Left lung (tissue), 10 donors: ENCODE data around the gene CIP2A. TPM values are rescaled to one million over a fixed set of nuclear protein-coding genes. Genes with fewer than 3 reads are reported as not detected.
A peak's percentile ranks its signal among the peaks of the same experiment; 100 is the strongest.

Source experiments
- ATAC-seq: fragments of 200-7000 bp; cut with Tn5 transposase; one replicate; pipeline ENCODE4 v1.9.1; 2020; ENCODE audit warnings: moderate library complexity
- DNase-seq, 4 donors: peaks; one replicate each; pipeline ENCODE4 v3.0.0-alpha.2; 2013 to 2020
- H3K27ac ChIP-seq, 2 donors: fragments of 200-600 bp; sonication (generic) in 1 of 2; one replicate each; pipeline versions ENCODE4 v1.5.0 to v1.8.0; 2020 to 2021
- H3K27me3 ChIP-seq, 2 donors: fragments of 200-600 bp; sonication (generic) in 1 of 2; one replicate each; pipeline versions ENCODE4 v1.5.0 to v1.8.0; 2020 to 2021
- H3K36me3 ChIP-seq, 2 donors: fragments of 200-600 bp; sonication (generic) in 1 of 2; one replicate each; pipeline versions ENCODE4 v1.5.0 to v1.8.0; 2020 to 2021
- H3K4me1 ChIP-seq, 2 donors: fragments of 200-600 bp; one replicate each; pipeline ENCODE4 v1.8.0; 2021
- H3K4me3 ChIP-seq, 2 donors: fragments of 200-600 bp; sonication (generic) in 1 of 2; one replicate each; pipeline versions ENCODE4 v1.5.0 to v1.8.0; 2020 to 2021; ENCODE audit warnings: mild to moderate bottlenecking in 1 of 2
- H3K9me3 ChIP-seq, 2 donors: fragments of 200-600 bp; sonication (generic) in 1 of 2; one replicate each; pipeline versions ENCODE4 v1.5.0 to v1.8.0; 2020 to 2021
- intact Hi-C, 2 donors: fragments of 100-400 bp; cut with DNase I; formaldehyde crosslinking; loops; one replicate each; pipeline versions ENCODE4 v1.11.2 to v1.14.2; 2022
- polyA plus RNA-seq, 6 donors: library from polyadenylated mRNA; unstranded; fragments of 120-200 nt; gene quantifications; one replicate each; pipeline ENCODE4 v1.2.1, GENCODE V29; 2013; ENCODE audit not compliant: insufficient read length in 6 of 6
- total RNA-seq, 2 donors: library from RNA; stranded (reverse); fragmentation: NEBNext Ultra II Directional; extraction: Animal tissue kit (Norgen Biotek cat#: 25700); gene quantifications; one replicate each; pipeline ENCODE4 v1.2.1, GENCODE V29; 2021
- TF ChIP-seq, protein P1 (sequence below), 2 donors: fragments of 200-600 bp; sonication (generic) in 1 of 2; IDR thresholded peaks; one replicate each; pipeline versions ENCODE4 v1.5.0 to v1.8.0; 2021; ENCODE audit warnings: antibody characterized with exemption in 2 of 2
- donor health status: DM: no; HTN: yes; CAD: no.
- donor health status: DM: no; HTN: no; CAD: no.

The CIP2A gene
- total and polyA plus RNA-seq, 8 donors, result 3.8 to 26.1 (median 17.6) TPM

DNA sequence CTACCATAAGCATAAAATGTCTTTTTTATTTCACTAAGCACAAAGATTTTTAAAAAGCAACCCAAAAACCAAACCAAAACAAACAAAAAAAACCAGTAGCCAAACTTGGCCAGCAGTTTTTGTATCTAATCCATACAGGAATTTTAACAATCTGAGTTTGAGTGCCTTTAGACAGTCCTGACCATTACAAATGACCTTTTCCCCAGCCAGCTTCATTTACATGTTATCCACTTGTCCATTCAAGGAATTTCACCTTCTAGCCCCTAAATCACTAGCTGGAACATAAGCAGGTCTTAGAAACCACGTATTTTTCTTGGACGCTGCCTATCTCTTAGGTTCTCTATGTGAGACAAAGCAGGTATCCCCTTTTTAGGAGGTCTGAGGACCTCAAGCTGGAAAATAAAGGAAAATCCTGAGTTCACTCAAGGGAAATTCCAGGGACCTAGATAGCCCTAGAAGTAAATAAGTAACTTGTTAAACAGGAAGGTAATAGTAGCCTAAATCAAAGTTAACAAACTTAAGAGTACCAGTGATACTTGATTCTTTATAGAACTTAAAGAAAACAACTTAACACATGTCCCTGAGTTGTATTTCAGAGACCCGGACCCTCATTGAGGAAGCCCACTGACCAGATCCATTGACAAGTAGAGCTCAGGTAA lies 34.2 kb downstream of the CIP2A start:
- TF ChIP-seq, protein P1, sequence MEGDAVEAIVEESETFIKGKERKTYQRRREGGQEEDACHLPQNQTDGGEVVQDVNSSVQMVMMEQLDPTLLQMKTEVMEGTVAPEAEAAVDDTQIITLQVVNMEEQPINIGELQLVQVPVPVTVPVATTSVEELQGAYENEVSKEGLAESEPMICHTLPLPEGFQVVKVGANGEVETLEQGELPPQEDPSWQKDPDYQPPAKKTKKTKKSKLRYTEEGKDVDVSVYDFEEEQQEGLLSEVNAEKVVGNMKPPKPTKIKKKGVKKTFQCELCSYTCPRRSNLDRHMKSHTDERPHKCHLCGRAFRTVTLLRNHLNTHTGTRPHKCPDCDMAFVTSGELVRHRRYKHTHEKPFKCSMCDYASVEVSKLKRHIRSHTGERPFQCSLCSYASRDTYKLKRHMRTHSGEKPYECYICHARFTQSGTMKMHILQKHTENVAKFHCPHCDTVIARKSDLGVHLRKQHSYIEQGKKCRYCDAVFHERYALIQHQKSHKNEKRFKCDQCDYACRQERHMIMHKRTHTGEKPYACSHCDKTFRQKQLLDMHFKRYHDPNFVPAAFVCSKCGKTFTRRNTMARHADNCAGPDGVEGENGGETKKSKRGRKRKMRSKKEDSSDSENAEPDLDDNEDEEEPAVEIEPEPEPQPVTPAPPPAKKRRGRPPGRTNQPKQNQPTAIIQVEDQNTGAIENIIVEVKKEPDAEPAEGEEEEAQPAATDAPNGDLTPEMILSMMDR (IDR thresholded peaks at IDR 0.05), result no peak
- peak; percentile 79 for ATAC-seq
- H3K27ac ChIP-seq, result peak overlapping the region in 1 of 2 donors; percentile 33
- no peak overlapping the region for H3K4me3 ChIP-seq
- H3K27me3 ChIP-seq, result no peaks in the 10 kb centered on the region
- peaks cover 0 to 5% of the 10 kb centered on the region in 2 donors for H3K36me3 ChIP-seq
- DNase-seq, result no peak
- no peaks in the 10 kb centered on the region for H3K9me3 ChIP-seq
- H3K4me1 ChIP-seq, result no peaks in the 10 kb centered on the region
- intact Hi-C loops, result loop anchor here in 1 of 2 donors (5.0 kb wide), 1 partner anchor 68 kb away; no protein-coding TSS in a partner anchor

- Histone ChIP-seq H3K4me1 (no peaks in the 10 kb centered on the region), H3K27ac (peak overlapping the region in 1 of 2 donors; percentile 33), H3K9me3 (no peaks in the 10 kb centered on the region), H3K27me3 (no peaks in the 10 kb centered on the region), H3K36me3 (no peaks in the 10 kb centered on the region), H3K4me3 (no peak overlapping the region)
- TF ChIP-seq, protein P1 (IDR thresholded peaks at IDR 0.05), result no peak
- intact Hi-C loops, result loop anchor here in 1 of 2 donors (5.0 kb wide), 1 partner anchor 67 kb away; no protein-coding TSS in a partner anchor
- ATAC-seq, result no peak
- DNase-seq, result no peak
These were observed 35.0 kb downstream of the CIP2A start for GRCh38 chr3:108554229-108554628.

- peak in 2 of 4 donors; percentile 43 to 57 for DNase-seq
These were observed 36.7 kb downstream of the CIP2A start for GRCh38 chr3:108552267-108553159.

GRCh38 chr3:108548886-108549285 lies 40.4 kb downstream of the CIP2A start:
- H3K4me3 ChIP-seq, result no peak overlapping the region
- no peak for ATAC-seq
- H3K27me3 ChIP-seq, result no peaks in the 10 kb centered on the region
- H3K27ac ChIP-seq, result no peak overlapping the region
- intact Hi-C loops, result no loop called here
- TF ChIP-seq, protein P1 (IDR thresholded peaks at IDR 0.05), result no peak
- H3K36me3 ChIP-seq, result no peaks in the 10 kb centered on the region
- DNase-seq, result no peak
- no peaks in the 10 kb centered on the region for H3K9me3 ChIP-seq
- no peaks in the 10 kb centered on the region for H3K4me1 ChIP-seq

More at GRCh38 chr3:108552267-108553159, 36.7 kb downstream of the CIP2A start:
- Histone ChIP-seq H3K27me3 (no peaks in the 10 kb centered on the region), H3K36me3 (no peaks in the 10 kb centered on the region), H3K27ac (no peak overlapping the region), H3K9me3 (no peaks in the 10 kb centered on the region), H3K4me1 (no peaks in the 10 kb centered on the region), H3K4me3 (no peak overlapping the region)
- TF ChIP-seq, protein P1 (IDR thresholded peaks at IDR 0.05), result peak in 1 of 2 donors; percentile 37
- intact Hi-C loops, result loop anchor here in 1 of 2 donors (5.0 kb wide), 1 partner anchor 65 kb away; no protein-coding TSS in a partner anchor
- peak; percentile 72 for ATAC-seq

- intact Hi-C loops, result no loop called here
- H3K9me3 ChIP-seq, result no peaks in the 10 kb centered on the region
- no peaks in the 10 kb centered on the region for H3K4me1 ChIP-seq
- ATAC-seq (no peak), DNase-seq (no peak)
- TF ChIP-seq, protein P1 (IDR thresholded peaks at IDR 0.05), result no peak
- peaks cover 0 to 6% of the 10 kb centered on the region in 2 donors for H3K36me3 ChIP-seq
- H3K27me3 ChIP-seq, result no peaks in the 10 kb centered on the region
- H3K27ac ChIP-seq, result no peak overlapping the region
- no peak overlapping the region for H3K4me3 ChIP-seq
These were observed 40.9 kb downstream of the CIP2A start for GRCh38 chr3:108548304-108548703.
